ENCODE data around the gene MED27. TPM values are rescaled to one million over a fixed set of nuclear protein-coding genes. Genes with fewer than 3 reads are reported as not detected.

Gene MED27
- total RNA-seq, 1 experiment from 2014 or later = 24.4 TPM

DNA sequence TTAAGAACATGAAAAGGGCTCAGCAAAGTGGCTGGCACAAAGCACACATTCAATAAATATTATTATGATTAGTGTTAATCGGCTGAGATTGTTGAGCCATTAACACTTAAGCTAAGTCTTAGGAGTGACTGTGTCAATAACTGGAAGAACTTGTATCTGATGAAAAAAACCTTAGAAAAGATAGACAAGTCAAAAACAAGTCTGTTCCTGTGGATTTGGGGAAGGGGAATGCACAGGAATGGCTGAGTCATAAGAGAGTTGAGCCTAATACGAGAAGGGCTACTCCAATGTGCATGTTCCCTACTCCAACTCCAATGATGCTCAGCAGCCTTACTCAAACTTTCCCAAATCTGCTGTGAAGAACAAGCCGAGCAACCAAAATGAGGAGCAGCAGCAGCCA, 53.9 kb downstream of the MED27 start:
- no TSS peak for BruUV-seq (replicated peaks)
- in situ Hi-C loops (cut with HindIII; ENCODE audit: low pct_unique_long_range_greater_than_20kb, low sequenced_read_pairs) = no loop called here

DNA sequence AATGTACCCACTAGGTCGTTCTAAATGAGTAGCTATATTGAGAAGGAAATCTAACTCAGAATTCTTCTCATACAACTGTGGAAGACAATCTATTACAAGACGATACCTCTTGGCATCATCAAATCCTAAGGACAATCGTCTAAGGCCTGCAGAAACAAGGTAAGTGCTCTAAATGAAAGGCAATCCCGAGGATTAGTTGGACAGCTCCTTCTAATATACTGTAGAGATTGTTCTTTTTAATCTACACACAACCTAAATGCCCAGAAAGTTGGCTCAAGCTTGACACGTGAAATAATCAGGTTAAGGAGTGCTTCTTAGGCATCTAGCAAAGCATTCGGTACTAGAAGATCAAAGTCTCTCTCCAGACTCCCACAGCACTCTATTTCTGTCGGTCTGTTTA, 55.1 kb downstream of the MED27 start:
- Histone ChIP-seq H3K4me3 (ENCODE audit: low read depth in 2 of 2, low read length in 2 of 2) (no peak overlapping the region), H3K36me3 (ENCODE audit: control insufficient read depth, insufficient read depth, low read length) (no peaks in the 10 kb centered on the region), H3K27me3 (ENCODE audit: control insufficient read depth, insufficient read depth, low read length) (no peaks in the 10 kb centered on the region), H3K9me3 (ENCODE audit: control insufficient read depth, insufficient read depth, low read depth, low read length) (no peaks in the 10 kb centered on the region), H3K4me1 (ENCODE audit: control insufficient read depth, insufficient read depth, low read length) (peaks cover 29% of the 10 kb centered on the region), H3K27ac (ENCODE audit: low read length) (no peak overlapping the region)
- in situ Hi-C loops (cut with HindIII; ENCODE audit: low pct_unique_long_range_greater_than_20kb, low sequenced_read_pairs) (no loop called here), intact Hi-C loops (cut with micrococcal nuclease; ENCODE audit: unreplicated experiment) (no loop called here)
- BruUV-seq (replicated peaks) = no TSS peak
- DNase-seq (ENCODE audit: low read depth, low spot score) (no peak), ATAC-seq (no peak)
- TF ChIP-seq TCF7L2 (IDR thresholded peaks at IDR 0.05; ENCODE audit: low read depth, low read length) = no peak
- TF ChIP-seq, protein P1, sequence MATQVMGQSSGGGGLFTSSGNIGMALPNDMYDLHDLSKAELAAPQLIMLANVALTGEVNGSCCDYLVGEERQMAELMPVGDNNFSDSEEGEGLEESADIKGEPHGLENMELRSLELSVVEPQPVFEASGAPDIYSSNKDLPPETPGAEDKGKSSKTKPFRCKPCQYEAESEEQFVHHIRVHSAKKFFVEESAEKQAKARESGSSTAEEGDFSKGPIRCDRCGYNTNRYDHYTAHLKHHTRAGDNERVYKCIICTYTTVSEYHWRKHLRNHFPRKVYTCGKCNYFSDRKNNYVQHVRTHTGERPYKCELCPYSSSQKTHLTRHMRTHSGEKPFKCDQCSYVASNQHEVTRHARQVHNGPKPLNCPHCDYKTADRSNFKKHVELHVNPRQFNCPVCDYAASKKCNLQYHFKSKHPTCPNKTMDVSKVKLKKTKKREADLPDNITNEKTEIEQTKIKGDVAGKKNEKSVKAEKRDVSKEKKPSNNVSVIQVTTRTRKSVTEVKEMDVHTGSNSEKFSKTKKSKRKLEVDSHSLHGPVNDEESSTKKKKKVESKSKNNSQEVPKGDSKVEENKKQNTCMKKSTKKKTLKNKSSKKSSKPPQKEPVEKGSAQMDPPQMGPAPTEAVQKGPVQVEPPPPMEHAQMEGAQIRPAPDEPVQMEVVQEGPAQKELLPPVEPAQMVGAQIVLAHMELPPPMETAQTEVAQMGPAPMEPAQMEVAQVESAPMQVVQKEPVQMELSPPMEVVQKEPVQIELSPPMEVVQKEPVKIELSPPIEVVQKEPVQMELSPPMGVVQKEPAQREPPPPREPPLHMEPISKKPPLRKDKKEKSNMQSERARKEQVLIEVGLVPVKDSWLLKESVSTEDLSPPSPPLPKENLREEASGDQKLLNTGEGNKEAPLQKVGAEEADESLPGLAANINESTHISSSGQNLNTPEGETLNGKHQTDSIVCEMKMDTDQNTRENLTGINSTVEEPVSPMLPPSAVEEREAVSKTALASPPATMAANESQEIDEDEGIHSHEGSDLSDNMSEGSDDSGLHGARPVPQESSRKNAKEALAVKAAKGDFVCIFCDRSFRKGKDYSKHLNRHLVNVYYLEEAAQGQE (IDR thresholded peaks at IDR 0.05; ENCODE audit: insufficient read depth in 1 of 2, low read depth in 2 of 2, low read length in 1 of 2) = 0 out of 4 replicates have a peak, but pooled peaks of 1 of the 2 experiments have one; percentile 30
- ChIA-PET CTCF (no interaction called here), POLR2A (no interaction called here)

More for the DNA sequence above, 53.9 kb downstream of the MED27 start:
- no peaks in the 10 kb centered on the region for H3K27me3 ChIP-seq (ENCODE audit: control insufficient read depth, insufficient read depth, low read length)
- TF ChIP-seq SIN3A (IDR thresholded peaks at IDR 0.05; ENCODE audit: borderline replicate concordance, insufficient read depth, low read depth, low read length) (no peak), POLR2AphosphoS5 (IDR thresholded peaks at IDR 0.05; ENCODE audit: low read depth, low read length) (no peak), TCF7L2 (IDR thresholded peaks at IDR 0.05; ENCODE audit: low read depth, low read length) (no peak)
- TF ChIP-seq, protein P1 (IDR thresholded peaks at IDR 0.05; ENCODE audit: insufficient read depth in 1 of 2, low read depth in 2 of 2, low read length in 1 of 2) = no peak
- TF ChIP-seq, protein P2, sequence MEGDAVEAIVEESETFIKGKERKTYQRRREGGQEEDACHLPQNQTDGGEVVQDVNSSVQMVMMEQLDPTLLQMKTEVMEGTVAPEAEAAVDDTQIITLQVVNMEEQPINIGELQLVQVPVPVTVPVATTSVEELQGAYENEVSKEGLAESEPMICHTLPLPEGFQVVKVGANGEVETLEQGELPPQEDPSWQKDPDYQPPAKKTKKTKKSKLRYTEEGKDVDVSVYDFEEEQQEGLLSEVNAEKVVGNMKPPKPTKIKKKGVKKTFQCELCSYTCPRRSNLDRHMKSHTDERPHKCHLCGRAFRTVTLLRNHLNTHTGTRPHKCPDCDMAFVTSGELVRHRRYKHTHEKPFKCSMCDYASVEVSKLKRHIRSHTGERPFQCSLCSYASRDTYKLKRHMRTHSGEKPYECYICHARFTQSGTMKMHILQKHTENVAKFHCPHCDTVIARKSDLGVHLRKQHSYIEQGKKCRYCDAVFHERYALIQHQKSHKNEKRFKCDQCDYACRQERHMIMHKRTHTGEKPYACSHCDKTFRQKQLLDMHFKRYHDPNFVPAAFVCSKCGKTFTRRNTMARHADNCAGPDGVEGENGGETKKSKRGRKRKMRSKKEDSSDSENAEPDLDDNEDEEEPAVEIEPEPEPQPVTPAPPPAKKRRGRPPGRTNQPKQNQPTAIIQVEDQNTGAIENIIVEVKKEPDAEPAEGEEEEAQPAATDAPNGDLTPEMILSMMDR (IDR thresholded peaks at IDR 0.05) = no peak
- POLR2A ChIA-PET = no interaction called here
- intact Hi-C loops (cut with micrococcal nuclease; ENCODE audit: unreplicated experiment) = no loop called here
- no peak overlapping the region for H3K4me3 ChIP-seq (ENCODE audit: low read depth in 2 of 2, low read length in 2 of 2)
- no peaks in the 10 kb centered on the region for H3K9me3 ChIP-seq (ENCODE audit: control insufficient read depth, insufficient read depth, low read depth, low read length)
- ATAC-seq (no peak), DNase-seq (ENCODE audit: low read depth, low spot score) (no peak)
- CTCF ChIA-PET = interaction anchor here (0.6 kb wide), 1 partner anchor 421 kb away, joined by 3 read pairs; no protein-coding TSS in a partner anchor
- peaks cover 27% of the 10 kb centered on the region for H3K4me1 ChIP-seq (ENCODE audit: control insufficient read depth, insufficient read depth, low read length)
- H3K36me3 ChIP-seq (ENCODE audit: control insufficient read depth, insufficient read depth, low read length) = no peaks in the 10 kb centered on the region
- H3K27ac ChIP-seq (ENCODE audit: low read length) = no peak overlapping the region; the same call in 1 of the 2 replicates

Measured in Panc1 (cell line).